Measurements from ENCODE around the gene AUTS2.

The AUTS2 gene

DNA sequence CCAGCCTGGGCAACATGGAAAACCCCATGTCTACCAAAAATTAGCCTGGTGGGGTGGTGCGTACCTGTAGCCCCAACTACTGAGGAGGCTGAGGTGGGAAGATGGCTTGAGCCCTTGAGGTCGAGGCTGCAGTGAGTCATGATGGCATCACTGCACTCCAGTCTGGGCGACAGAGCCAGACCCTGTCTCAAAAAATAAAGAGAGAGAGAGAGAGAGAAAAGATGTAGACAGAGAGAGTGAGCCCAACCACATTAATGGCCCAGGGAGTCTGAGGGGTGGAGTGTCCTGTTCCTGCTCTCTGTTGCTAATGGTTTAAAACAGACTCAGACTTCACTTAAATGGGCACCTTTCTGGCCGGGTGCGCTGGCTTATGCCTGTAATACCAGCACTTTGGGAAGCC, 1078.0 kb downstream of the AUTS2 start:
- TF ChIP-seq, protein P1, sequence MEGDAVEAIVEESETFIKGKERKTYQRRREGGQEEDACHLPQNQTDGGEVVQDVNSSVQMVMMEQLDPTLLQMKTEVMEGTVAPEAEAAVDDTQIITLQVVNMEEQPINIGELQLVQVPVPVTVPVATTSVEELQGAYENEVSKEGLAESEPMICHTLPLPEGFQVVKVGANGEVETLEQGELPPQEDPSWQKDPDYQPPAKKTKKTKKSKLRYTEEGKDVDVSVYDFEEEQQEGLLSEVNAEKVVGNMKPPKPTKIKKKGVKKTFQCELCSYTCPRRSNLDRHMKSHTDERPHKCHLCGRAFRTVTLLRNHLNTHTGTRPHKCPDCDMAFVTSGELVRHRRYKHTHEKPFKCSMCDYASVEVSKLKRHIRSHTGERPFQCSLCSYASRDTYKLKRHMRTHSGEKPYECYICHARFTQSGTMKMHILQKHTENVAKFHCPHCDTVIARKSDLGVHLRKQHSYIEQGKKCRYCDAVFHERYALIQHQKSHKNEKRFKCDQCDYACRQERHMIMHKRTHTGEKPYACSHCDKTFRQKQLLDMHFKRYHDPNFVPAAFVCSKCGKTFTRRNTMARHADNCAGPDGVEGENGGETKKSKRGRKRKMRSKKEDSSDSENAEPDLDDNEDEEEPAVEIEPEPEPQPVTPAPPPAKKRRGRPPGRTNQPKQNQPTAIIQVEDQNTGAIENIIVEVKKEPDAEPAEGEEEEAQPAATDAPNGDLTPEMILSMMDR (IDR thresholded peaks at IDR 0.05; ENCODE audit: unreplicated experiment in 3 of 3) = no peak
- Mint-ChIP-seq H3K27ac (no peak overlapping the region), H3K36me3 (ENCODE audit: low read depth) (peaks cover 8% of the 10 kb centered on the region), H3K27me3 (ENCODE audit: low read depth) (peaks cover 8% of the 10 kb centered on the region), H3K9me3 (no peaks in the 10 kb centered on the region), H3K4me1 (peaks cover 10% of the 10 kb centered on the region), H3K4me3 (no peak overlapping the region)

DNA sequence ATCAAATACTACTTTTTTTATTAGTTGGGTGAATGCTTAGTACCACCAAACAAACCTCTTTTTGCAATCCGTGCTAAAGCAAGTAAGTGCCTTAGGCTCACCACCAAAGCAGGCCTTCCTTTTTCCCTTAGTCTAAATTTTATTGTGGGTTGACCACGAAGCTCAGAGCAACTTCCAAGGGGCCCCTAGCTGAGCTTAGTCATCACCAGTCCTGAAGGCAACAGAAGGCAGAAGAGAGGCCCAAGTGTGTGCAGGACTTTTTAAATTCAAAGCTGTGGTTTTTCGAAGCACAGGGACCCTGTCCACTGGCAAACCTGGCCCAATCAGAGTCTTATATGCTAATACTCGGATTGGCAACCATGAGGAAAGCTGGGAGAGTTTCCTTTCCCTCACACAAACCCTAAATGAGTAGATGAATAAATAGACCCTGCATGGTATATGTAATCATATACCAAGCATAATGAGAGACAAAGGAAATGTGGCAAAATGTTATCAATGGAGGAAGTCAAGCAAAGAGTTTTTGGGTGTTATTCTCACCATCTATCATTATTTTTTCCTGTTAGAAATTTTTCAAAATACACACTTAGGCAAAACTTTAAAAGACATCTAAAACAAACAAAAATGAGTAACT, 1080.5 kb downstream of the AUTS2 start:
- H3K36me3 Mint-ChIP-seq (ENCODE audit: low read depth) = peaks cover 8% of the 10 kb centered on the region
- no peak overlapping the region for H3K4me3 Mint-ChIP-seq
- H3K4me1 Mint-ChIP-seq = peaks cover 18% of the 10 kb centered on the region
- no peaks in the 10 kb centered on the region for H3K9me3 Mint-ChIP-seq
- peaks cover 8% of the 10 kb centered on the region for H3K27me3 Mint-ChIP-seq (ENCODE audit: low read depth)
- no peak overlapping the region for H3K27ac Mint-ChIP-seq
- TF ChIP-seq, protein P1 (IDR thresholded peaks at IDR 0.05; ENCODE audit: unreplicated experiment in 3 of 3) = no peak

DNA sequence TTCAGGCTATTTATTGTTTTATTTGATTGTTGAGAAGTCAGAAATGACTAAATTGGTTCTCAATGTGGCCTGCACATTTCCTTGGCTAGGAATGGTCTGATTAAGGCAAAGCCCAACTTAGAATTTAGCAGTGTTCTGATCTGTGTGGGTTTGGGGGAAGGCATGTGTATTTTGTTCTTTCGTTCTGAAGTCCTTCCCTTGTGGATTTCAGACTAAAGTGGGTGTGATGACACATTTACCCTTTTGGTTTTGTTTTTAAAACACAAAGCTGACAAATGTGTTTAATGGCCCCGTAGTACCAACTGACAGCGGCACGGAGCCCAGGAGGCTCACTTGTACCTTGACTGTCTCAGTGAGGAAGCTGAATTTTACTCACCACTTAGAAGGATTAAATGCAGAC, 1081.4 kb downstream of the AUTS2 start:
- peaks cover 8% of the 10 kb centered on the region for H3K36me3 Mint-ChIP-seq (ENCODE audit: low read depth)
- no peak overlapping the region for H3K27ac Mint-ChIP-seq
- TF ChIP-seq, protein P1 (IDR thresholded peaks at IDR 0.05; ENCODE audit: unreplicated experiment in 3 of 3) = no peak
- peaks cover 8% of the 10 kb centered on the region for H3K27me3 Mint-ChIP-seq (ENCODE audit: low read depth)
- no peak overlapping the region for H3K4me3 Mint-ChIP-seq
- H3K9me3 Mint-ChIP-seq = no peaks in the 10 kb centered on the region
- peaks cover 18% of the 10 kb centered on the region for H3K4me1 Mint-ChIP-seq

DNA sequence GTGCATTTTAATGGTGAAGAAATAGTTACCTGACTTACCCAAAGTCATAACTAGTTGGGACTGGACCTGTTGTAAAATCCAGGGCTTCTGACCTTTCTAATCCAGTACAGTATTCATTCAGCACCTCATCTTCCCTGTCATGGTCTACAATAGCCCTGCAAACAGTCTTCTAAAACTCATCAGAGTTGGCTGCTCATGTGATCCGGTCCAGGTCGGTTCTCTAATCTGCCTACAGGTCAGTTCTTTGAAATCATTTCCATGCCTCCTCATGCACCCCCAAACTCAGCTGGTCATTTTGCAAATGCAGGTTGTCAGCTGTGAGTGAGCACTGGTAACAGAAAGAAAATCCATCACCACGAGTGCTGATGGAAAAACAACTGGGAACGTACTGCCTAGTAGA, 1082.0 kb downstream of the AUTS2 start:
- H3K4me1 Mint-ChIP-seq = peaks cover 18% of the 10 kb centered on the region
- no peak overlapping the region for H3K4me3 Mint-ChIP-seq
- TF ChIP-seq, protein P1 (IDR thresholded peaks at IDR 0.05; ENCODE audit: unreplicated experiment in 3 of 3) = no peak
- H3K36me3 Mint-ChIP-seq (ENCODE audit: low read depth) = peaks cover 8% of the 10 kb centered on the region
- H3K27ac Mint-ChIP-seq = no peak overlapping the region
- H3K9me3 Mint-ChIP-seq = no peaks in the 10 kb centered on the region
- peaks cover 8% of the 10 kb centered on the region for H3K27me3 Mint-ChIP-seq (ENCODE audit: low read depth)

DNA sequence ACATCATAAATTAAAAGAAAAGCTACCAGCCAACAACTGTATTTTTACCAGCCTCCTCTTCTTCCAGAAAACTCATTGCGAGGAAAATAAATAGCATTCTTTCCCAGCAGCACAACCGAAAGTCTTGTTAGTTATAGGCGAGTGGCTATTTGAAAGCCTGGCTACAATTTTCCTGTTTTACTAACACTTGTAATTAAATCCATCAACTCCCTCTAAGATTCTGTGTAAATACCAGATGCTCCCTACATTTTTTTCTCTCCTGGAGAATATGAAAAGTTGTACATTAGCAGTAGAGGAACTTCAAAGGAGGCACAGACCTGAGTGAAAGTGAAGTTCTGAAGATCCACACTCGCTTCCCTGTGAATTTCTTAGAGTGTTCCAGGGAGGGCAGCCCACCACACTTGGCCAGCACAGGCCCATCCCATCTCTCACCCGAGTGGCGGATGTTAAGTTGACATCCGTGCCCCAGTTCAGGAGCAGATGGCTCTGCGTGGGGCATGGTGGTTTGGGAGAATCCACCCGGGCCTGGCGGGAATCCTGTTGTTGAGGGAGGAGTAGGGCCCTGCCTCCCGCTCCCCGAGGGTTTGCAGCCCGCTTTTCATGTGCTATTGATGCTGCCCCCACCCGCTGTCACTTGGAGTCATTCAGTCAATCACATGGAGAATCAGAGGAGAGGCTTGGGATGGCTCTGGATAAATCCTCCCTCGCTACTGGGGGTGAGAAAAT, 1082.6 kb downstream of the AUTS2 start:
- no peaks in the 10 kb centered on the region for H3K9me3 Mint-ChIP-seq
- TF ChIP-seq, protein P1 (IDR thresholded peaks at IDR 0.05; ENCODE audit: unreplicated experiment in 3 of 3) = no peak
- peaks cover 8% of the 10 kb centered on the region for H3K27me3 Mint-ChIP-seq (ENCODE audit: low read depth)
- H3K36me3 Mint-ChIP-seq (ENCODE audit: low read depth) = peaks cover 8% of the 10 kb centered on the region
- no peak overlapping the region for H3K4me3 Mint-ChIP-seq
- H3K4me1 Mint-ChIP-seq = peaks cover 18% of the 10 kb centered on the region
- H3K27ac Mint-ChIP-seq = no peak overlapping the region
